ENCODE measurements around the gene SYNDIG1.

Gene SYNDIG1

DNA sequence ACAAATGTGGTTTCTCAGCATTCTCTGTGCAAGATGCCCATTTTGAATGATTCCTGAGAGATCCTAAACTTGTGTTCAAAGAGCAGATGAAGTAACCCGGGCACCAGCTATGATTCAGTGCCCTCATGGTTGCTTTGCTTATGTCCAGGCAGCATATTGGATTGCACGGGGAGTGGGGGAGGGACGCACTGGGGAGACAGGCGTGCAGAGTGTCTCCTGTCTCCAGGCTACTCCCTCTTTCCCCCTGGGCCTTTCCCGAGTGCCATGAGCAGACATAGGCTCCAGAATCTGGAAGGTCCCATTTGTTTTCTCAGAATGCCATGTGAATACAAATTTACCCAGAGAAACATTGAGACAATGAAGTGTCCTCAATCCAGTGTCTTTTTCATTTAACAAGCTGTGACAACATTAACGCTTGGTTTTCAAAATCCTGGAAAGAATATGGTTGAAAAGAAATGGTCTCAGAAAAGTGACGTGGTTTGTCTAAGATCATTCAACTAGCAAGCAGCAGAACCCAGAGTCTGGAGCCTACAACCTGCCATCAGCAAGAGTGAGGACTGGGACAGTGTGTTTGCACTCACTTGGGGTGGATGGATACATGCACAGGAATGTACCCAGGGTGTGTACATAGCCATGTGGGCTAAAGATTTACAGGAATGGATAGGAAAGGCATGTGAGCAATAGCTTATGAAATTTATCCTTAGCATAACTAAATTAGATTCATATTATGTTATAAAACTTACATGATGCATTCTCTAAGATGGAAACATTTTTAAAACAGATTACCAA lies 4.2 kb downstream of the SYNDIG1 start:
- DNase-seq (ENCODE audit: low read depth): no peak

DNA sequence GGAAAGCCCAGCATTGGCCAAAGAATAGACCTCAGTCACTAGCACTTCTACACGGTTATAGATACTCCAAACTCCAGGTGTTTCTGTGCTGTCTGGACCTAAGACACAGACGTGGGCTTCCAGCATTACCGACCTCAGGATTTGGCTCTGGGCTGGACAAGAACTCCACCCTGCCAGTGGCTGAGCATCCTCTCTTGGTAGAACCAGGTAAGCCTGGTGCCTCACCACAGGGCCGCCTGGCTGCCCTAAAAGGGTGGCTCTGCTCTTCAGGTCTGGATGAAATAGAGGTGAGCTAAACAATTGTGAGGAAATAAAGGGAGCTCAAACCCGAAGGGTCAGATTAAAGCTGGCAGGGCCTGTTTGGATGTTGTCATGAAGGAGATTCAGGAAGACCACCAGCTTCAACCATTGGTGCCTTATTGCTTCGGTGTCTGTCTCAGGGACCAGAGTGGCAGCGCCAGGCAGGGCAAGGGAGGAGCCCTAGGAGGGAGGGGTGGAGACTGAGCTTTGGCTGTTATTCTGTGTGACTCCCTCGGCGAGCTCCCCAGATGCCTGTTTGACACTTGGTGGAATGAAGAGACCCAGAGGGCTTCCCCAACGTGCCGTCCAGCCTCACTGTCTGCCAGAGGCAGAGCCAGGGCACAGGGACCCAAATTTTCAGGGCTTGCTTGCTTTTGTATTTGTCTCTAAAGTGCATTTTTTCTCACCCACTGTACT lies 8.6 kb downstream of the SYNDIG1 start:
- DNase-seq (ENCODE audit: low read depth): no peak

DNA sequence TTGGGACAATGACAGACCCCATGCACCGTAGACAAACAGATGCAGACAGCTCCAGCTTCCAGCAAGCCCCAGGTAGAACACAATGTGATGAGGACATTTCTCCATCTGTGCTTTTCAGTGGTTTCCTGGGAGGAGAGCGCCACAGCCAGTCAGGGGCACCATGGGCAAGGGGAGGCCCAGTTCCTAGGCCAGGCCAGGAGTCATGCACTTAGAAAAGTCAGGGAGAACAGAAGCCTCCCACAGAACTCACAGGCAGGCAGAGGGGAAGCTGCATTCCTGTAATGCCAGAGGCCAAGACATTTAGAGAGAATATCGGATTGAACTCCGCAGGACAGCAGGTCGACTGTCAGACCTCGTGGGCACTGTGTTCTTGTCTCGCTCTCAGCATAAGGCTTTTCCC lies 9.2 kb downstream of the SYNDIG1 start:
- no peak for DNase-seq (ENCODE audit: low read depth)

DNA sequence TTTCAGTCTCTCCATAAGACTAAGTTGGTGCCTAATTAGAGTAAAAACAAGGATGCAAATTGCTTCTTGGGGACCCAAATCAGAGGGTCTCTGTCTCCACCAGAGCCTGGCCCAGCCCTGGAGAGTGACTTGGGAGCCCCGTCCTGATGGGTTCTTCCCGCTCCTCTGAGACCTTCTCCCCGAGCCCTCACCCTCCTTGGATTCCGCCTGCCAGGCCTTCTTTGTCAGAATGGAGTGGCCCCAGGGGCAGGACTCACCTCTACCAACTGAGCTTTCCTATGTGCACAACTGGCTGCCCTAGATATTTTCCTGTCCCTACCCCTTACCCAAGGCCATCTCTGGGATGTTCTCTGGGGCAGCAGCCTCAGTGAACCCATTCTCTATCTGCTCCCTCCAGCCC lies 9.7 kb downstream of the SYNDIG1 start:
- no peak for DNase-seq (ENCODE audit: low read depth)

DNA sequence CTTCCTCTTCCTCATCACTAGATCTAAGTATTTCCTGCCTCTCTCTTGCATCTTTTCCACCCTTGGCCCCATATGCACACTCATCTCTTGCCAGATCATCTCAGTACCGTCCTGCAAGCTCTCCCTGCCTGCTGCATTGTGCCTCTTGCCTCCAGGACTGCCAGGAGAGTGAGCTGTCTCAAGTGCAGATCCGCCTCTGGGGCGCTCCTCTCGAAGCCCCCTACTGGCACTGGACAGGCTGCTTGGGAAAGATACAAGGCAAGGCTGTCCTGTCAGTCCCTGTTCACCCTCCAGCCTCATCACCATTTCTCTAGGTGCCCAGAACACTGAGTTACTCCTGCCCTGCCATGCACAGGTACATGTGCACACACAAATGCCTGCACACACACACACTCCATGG lies 10.2 kb downstream of the SYNDIG1 start:
- no peak for DNase-seq (ENCODE audit: low read depth)

DNA sequence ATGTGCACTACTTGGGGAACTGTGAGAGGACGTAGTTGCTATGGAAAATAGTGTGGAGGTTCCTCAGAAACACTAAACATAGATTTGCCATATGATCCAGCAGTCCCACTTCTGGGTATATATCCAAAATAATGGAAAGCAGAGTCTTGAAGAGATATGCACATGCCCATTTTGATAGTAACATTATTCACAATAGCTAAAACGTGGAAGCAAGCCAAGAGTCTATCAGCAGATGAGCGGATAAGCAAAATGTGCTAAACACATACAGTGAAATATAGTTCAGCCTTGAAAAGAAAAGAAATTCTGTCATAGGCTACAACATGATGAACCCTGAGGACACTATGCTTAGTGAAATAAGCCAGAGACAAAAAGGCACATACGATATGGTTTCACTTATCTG lies 11.1 kb downstream of the SYNDIG1 start:
- DNase-seq (ENCODE audit: low read depth): no peak

DNA sequence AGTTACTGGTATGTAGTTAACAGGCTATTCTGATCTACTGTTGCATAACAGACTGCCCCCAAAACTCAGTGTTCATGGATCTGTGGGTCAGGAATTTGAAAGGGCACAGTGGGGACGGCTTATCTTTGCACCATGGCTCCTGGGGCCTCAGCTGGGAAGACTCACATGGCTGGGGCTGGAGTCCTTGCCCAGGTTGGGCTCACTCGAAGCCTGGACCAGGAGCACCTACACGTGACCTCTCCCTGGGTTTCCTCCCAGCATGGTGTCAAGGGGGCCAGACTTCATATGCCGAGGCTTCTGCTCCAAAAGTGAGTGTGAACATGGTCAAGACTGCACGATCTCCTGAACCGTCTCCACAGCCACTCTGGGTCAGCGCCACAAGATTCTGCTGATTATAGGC lies 11.7 kb downstream of the SYNDIG1 start:
- DNase-seq (ENCODE audit: low read depth): no peak

DNA sequence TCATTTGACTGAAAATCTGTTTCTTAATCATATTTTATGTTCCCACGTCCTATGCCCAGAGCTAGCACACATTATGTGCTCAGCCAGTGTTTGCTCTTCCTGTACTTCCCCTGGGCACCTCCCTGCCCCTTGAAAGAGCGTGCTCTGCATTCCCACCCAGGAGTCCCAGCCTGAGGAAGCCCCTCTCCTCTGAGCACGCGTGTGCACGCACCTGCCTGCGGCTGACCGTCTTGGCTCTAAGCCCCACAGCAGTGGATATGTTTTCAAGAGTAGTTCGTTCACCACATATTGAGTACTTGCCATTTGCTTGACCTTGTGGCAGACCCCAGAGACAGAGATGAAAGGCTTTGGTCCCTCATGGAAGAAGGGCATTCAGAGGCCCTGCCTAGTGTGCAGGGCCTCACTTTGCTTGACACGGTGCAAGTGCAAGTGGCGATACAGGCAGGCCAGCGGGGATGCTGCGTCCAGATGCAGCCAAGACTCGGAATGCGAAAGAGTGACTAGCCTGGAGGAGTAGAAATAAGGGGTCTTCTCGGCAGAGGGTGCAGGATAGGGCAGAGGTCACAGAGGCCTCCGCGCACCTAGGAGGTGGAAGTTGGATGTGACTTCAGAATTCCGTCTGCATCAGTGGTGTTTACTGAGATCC lies 14.1 kb downstream of the SYNDIG1 start:
- no peak for DNase-seq (ENCODE audit: low read depth)

DNA sequence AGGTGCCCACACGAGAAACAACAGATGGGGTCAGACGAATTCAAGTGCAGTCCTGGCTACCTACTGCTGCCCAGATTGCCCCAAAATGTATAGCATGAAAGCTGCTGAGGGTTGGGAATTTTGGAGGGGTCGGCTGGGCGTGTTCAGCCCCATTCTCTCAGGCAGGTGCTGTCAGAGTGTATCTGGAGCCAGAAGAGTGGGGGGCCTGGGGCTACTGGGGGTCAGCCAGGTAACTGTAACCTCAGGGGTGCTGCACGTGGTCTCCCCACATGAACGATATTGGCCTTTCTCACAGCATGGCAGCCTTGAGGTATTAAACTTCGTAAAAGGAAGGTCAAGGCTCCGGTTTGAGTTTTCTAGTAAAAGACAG lies 14.6 kb downstream of the SYNDIG1 start:
- DNase-seq (ENCODE audit: low read depth): no peak

DNA sequence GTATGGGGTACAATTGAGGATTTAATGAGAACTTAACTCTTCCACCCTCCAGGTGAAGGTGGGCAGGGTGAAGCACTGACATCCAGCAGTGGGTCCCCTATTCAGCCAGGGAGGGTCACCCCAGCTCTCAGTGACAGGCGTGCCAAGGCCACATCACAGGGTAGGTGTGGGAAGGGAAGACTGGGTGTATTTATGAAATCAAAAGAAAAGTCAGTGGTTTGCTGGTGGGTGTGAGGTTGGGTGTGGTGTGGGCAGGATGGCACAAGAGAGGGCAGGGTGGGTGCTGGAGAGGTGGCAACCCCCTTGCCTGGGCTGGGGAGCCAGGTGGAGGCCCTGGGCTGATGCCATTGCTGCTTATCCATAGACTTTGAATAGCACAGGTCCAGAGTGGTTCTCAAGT lies 16.6 kb downstream of the SYNDIG1 start:
- no peak for DNase-seq (ENCODE audit: low read depth)

DNA sequence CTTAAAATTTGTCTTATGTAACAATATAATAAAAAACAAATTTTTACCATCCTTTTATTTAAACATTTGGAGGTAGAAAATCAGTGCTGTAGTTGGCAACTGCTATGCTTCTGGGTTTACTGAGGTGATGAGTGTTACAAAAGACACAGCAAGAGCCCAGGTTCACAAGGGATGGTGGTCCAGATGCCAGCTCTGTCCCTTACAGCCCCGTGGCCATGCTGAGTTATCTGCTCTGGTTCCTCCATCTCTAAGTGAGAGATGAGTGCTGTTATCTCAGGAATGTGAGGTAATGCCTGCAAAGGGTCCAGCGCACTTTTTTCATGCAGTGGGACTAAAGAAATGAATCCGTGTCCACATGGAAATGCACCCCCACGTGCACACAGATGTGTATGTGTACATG lies 17.8 kb downstream of the SYNDIG1 start:
- no peak for DNase-seq (ENCODE audit: low read depth)

DNA sequence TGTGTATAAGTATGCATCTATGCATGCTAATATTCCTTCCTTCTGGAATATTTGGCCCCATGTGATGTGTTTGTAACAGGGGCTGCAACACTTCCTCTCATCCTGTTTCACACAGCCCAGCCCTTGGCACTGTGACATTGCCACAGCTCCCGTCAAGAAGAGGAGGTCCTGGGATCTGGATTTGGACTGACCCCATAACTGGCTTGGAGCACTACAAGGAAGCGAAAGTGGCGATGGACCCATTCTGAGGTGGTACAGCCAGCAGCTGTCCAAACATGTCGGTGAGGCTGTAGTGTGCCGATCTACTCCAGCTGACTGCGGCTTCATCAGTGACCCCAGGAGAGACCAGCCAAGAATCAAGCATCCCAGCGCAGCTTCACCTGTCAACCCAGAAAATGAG lies 18.2 kb downstream of the SYNDIG1 start:
- no peak for DNase-seq (ENCODE audit: low read depth)

DNA sequence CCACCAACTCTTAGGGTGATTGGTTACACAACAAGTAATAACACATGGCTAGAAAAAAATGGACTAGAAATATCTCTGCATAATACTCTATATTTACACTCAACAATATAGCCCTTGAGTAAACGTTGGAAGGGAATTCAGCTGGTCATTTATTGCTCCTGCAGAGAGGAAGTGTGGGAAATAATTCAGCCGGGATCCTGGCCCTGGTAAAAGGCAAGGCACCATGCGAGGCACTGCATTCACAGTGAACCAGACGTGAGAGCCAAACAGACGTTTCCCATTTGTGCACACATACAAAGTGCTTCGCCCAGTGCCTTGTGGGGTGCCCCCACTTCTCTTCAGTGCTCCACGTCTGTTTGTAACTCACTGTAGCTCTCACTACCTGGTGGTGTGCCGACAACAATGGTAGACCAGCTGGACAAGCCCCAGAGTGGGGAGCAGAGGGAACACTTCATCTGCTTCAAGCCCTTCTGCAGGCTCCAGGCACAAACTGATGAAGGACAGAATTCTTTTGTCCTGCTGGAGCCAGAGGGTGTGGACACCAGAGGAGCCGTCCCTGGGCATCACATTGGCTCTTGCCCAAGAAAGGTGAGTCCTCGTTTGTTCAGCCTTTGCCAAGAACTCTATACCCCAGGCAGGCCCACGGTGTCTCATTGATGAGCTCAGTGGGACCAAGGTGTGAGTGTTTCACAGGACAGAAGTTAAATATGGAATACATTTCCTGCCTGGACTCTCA lies 18.8 kb downstream of the SYNDIG1 start:
- no peak for DNase-seq (ENCODE audit: low read depth)

DNA sequence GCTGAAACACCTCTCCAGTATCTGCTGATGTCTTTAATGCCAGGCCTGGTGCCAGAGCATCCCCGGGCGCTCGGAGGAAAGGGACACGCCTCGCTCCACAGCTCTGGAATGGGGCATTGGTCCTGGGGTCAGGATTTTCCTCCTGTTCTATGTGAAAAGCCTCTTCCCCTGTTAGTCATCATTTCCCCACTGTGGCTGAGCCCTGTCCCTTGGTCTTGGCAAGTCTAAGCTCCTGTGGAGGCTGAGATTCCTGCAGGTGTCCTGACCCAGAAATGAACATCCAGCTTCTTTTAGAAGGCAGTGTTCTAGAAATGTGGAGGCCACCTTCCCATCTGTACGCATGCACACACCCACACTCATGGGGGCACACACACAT lies 19.4 kb downstream of the SYNDIG1 start:
- no peak for DNase-seq (ENCODE audit: low read depth)

DNA sequence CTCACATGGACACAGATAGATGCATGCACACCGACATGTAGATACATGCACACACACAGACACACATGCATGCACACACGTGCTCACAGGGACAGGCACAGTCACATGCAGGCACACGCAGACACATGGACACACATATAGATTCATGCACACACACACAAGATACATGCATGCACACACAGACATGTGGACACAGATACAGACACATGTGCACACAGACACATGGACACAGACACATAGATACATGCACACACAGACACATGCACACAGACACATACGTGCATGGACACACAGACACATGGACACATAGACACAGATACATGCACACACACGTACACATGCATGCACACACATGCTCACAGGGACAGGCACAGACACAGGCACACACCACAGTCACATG lies 19.8 kb downstream of the SYNDIG1 start:
- no peak for DNase-seq (ENCODE audit: low read depth)

DNA sequence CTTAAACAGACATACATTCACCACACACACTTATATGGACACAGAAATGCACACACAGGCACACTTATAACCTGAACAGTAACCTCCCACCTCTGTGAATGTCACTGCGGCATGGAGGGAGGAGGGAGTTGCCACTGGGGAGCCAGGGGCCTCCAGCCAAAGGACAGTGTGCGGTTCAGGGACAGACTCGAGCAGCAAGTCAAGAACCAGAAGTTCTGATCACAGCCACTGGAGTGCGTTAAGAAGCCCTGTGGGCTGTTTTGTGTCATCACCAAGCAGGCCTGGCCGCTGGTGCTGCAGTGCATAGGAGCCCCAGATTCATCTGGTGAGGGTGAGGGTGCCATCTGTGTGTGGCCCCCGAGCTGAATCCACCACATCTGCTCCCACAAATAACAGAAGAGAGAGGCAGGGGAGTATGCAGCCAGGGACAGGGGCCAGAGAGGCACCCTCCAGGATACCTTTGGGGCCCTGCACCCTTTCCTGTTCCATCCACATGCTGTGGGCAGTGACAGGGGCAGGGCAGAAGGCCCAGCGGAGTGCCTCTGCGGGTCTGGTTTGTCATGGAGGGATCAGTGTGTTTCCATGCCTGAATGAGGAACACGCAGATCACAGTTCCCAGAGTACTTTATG lies 20.3 kb downstream of the SYNDIG1 start:
- DNase-seq (ENCODE audit: low read depth): no peak

DNA sequence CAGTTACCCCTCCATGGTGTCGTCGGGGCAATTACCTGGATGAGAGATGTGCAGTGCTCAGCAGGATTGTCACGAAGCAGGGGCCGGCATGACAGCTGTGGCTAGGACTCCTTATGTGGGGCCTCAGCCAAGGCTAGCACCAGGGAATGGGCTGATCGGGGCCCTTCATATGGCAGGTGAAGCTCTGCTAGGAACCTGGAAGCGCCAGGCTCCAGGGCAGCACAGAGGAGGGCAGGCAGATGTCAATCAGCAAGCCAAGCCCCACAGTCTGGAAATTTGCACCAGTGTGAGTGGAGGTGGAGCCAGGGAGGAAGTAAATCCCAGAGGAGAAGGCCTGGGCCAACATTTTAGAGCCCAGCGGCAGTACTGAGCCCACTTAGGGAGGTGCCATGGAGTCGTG lies 21.2 kb downstream of the SYNDIG1 start:
- DNase-seq (ENCODE audit: low read depth): no peak

DNA sequence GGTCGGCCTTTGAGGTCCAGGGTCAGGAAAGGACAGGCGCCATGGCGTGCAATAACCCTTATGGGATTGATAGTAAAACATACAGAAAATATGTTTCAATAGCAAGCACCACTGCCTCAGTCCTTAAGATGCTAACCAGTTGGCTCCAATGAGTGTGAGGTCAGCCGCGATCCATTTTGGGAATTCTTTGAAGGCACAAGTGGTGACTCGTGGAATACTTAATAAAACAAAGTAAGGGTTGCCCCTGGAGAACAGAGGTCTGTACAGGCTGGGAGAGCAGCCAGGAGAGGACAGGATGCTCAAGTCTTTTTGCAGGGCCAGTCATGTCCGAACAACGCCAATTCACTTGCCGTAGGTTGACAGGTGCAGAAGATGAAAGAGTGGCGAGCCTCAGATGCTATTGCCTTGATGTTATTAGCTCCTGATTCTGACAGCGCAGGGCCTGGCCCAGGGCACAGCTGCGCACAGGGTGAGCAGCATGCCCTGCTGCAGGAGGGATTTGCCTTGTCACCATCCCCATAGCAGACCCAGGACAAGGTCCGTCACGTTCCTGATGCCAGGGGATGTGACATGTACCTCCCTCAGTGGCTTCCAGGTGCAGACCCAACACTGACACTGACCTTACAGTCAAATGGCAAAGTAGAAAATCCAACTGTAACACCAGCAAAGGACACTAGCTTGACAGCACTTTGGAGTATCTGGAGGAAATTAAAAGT lies 21.8 kb downstream of the SYNDIG1 start:
- DNase-seq (ENCODE audit: low read depth): no peak

DNA sequence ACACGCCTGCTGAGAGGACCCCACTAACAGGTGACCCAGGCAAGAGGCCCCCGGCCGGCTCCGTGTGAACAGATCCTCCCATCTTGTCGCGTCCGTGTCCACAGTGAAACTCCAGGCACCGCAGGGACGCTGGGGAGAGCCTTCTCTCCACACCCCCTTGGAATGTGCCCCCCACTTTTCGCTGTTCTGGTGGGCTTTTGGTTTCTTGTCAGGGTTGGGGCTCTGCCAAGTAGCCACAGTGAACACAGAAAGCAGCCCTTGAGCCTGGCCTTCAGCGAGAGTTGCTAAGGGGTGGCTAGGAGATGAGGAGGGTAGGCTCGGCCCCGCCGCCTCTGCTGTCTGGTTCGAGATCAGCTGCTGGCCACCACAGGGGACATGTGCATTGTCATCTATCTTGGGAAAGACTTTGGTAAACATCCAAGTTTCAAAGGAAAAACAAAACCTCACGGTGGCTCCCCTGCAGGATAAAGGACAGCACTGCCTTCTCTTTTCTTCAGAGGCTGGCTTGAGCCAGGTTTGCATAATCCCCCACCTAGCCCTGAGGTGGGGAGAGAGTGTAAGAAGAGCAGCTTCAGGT lies 22.7 kb downstream of the SYNDIG1 start:
- DNase-seq (ENCODE audit: low read depth): no peak

DNA sequence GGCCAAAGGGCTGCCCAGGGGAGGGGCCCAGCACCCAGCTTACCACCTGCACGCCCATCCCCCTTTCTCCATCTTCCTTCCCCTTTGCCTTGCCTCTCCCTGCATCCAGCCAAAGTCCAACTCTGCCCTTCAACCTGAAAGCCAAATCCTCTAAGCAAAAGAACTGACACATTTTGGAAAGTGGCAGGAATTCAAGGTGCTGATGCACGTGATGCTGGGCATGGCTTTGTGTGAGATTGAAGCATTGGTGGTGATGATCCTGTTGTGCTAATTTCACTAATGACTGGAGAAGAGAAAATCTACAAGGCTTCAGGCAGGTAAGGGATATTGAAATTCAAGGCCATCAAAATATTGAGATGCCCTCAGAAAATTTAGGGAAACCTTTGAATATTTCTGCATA lies 23.3 kb downstream of the SYNDIG1 start:
- no peak for DNase-seq (ENCODE audit: low read depth)

DNA sequence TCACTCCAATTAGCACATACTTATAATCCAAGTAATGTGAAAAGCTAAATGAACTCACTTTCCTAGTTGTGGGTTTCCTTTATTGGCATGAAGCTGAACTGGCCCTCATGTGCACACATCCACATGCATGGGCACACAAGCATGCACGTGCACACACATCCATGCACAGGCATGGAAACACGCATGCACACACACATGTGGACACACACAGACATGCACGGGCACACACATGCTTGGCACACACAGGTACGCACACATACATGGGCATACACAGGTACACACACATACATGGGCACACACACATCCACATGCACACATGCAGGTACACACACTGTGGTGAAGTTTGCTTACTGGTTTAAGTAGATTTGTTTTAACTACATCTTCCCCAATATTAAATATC lies 23.8 kb downstream of the SYNDIG1 start:
- no peak for DNase-seq (ENCODE audit: low read depth)

Data from EH (cell line).